T-helper 2 cell (primary cell): ENCODE data around the gene CUX1.

Experiments
- DNase-seq, 5 experiments: peaks; one replicate each; pipeline versions ENCODE4 v3.0.0 to v3.0.0-alpha.2; 2012 to 2022

CUX1 gene

DNA sequence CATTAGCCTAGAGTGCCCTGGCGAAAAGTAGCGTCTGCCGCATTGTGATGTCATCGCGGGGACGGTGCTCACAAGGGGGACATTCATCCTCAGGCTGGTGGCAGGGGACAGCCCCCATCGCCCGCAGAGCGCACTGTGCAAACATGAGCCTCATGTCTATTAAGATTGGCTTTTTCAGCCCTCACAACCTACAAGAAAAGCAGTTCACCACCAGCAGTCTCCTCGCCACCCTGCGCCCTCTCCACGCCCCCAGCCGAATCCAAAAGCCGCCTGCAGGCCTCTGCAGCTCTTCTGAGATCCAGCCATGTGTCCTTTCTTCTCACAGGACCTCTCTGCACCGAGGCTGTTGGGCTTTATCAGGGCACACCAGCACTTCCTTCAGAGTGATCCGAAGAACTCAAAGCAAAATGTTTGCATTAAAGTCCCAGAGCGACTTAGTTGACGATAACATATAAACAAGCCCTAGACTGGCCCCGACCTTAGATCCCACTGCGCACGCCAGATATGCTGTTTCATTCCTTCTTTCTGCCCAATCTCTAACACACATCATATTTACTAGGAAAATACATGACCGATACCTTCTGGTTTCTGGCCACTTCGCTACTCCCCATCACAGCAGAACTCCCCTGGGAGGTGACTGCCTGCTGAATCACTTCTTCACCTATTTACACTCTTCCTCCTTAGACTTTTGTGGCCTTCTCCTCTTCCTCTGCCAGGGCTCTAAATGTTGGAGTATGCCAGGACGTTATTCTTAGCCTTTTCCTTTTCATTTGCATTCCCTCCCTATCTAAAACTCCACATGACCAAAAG lies 263.2 kb downstream of the CUX1 start:
- no peak for DNase-seq

DNA sequence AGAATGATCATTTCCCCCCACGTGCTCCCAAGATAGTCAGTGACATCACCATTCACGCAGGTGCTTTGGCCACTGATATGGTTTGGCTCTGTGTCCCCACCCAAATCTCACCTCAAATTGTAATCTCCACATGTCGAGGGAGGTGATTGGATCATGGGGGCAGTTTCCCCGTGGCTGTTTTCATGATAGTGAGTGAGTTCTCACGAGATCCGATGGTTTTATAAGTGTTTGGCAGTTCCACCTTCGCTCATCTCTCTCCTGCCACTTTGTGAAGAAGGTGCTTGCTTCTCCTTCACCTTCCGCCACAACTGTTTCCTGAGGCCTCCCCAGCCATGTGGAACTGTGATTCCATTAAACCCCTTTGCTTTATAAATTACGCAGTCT lies 263.8 kb downstream of the CUX1 start:
- DNase-seq: no peak

DNA sequence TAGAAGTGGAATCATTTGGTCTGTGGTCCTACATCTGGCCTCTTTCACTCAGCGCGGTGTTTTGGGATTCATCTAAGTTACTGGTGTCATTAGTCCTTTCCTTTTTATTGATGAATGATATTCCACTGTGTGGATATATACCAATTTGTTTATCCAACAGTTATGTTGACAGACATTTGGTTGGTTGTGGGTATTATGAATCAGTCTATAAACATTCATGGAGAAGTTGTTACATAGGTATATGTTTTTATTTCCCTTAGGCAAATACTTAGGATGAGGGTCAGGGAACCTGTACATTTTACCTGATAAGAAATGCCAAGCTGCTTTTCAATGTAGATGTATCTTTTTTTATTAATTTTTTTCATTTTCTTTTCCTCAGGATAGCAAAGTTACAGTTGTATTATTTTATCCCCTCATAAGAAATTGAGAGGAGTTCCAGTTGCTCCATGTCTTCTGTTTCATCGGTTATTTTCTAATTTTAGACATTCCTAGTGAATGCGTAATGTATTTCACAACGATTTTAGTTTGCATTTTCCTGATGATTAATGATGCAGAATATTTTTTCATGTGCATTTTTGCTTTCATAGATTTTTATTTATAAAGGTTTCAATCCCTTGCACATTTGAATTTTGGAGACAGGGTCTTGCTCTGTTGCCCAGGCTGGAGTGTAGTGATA lies 265.4 kb downstream of the CUX1 start:
- DNase-seq: no peak

GRCh38 chr7:102085218-102085772 lies 267.9 kb downstream of the CUX1 start:
- no peak for DNase-seq

GRCh38 chr7:102089175-102090098 lies 272.0 kb downstream of the CUX1 start:
- DNase-seq: no peak

DNA sequence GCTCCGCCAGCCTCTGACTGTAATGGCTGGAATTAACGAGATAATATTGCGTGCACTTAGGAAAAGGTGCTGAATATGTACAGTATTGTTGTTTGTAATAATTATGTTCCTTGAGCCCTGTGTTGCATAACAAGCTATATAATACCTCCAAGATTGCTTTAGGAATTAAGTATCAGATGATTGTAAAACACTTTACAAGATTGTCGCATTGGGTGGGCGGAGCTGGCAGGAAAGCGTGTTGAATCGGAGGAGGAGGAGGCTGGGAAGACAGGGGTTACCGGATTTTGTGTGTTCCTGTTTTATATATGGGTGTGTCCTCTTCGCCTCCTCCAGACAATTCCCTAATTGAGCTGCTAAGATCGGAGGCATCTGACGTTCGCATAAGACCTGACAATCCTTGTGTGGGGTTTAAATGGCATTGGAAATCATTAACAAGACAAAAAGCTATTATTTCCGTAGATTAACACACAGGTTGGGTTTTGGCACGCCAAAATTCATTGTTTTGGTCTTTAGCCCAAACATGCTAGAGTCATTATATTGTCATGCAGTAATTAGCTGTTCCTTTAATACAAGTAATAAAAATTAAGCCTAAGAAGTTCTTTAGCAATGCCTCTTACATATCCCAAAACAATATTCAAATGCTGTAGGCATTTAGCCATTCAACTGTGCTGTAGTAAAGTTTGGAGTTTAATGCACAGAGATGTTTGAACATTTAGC lies 276.3 kb downstream of the CUX1 start:
- DNase-seq: no peak

DNA sequence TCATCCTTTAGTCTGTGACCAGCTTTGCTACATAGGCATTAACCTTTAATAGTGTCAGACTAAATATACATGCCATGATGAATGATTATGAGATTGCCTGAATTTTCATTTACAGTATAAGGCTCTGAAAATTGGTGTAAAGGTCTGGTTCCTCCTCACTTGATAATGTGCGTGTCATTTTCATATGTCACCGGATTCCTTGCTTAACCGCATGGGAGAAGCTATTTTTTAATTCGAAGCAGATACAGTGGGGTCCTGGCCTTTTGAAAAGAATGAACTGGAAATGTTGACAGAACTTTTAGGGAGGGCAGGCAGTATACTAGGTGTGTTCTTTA lies 276.9 kb downstream of the CUX1 start:
- DNase-seq: no peak

DNA sequence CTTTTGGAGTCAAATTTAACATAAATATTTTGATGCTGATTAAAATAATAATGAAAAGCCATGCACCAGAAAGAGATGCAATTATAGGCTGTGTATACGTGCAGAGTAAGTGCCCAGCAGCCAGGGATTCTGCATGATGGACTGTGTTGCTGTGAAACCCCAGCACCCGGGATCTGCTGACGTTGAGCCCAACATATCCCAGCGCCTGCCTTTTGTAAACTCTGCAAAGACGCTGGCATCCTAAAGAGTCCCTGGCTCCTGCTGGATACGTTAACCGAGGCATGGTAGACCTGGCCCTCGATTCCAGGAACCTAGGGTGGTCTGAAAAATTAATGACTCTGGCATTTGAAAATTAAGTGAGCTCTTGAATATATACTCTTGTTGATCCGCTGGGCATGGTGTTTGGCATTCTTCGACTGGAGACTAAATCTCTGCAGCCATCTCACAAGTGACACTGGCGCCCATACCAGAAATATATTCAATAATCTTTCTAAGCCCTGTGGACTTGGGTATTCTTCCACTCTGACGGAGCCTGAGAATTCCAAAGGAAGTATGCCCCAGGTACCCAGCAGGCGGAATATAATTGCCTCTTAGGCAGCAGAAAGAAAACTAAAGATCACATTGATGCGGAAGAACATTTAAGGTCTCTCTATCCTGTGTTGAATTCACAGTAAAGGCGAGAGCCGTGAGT lies 278.0 kb downstream of the CUX1 start:
- DNase-seq: no peak

- DNase-seq: no peak
Measured at GRCh38 chr7:102096012-102096332, 278.5 kb downstream of the CUX1 start.

DNA sequence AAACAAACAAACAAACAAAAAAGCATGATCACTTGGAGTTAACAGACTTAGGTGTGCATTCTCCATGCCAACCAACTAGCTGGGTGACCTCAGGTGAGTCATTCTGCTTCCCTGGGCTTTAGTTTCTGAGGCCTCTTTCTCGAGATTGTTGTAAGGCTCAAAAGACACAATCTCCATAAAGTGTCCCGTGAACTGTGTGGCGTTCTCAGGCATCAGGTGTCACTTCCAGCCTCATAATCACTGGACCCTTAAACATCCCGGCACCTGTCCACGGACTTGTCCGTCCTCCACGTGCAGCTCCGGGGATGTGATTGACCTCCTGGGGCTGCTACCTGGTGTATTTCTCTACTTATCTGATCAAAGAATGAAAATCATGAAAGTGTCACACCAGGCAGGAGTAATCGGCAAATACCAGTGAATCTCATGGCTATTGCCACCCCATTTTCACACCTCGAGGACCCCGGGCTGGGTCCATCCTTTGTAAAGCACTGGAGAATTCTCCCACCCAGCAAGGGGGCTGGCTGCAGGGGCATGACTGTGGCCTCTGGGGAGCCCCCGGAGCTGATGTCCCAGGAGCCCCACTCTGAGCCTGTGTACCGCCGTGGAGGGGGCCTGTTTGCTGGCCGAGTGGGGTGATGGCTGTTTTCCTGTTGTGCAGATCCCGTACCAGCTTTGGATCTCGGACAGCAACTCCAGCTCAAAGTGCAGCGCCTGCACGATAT lies 279.4 kb downstream of the CUX1 start:
- DNase-seq: no peak

GRCh38 chr7:102097601-102098161 lies 280.3 kb downstream of the CUX1 start:
- DNase-seq: no peak

- no peak for DNase-seq
Measured at GRCh38 chr7:102098986-102099385, 281.6 kb downstream of the CUX1 start.

- DNase-seq: no peak
Measured at GRCh38 chr7:102099474-102099873, 282.0 kb downstream of the CUX1 start.

- no peak for DNase-seq
Measured at GRCh38 chr7:102101111-102101551, 283.7 kb downstream of the CUX1 start.

DNA sequence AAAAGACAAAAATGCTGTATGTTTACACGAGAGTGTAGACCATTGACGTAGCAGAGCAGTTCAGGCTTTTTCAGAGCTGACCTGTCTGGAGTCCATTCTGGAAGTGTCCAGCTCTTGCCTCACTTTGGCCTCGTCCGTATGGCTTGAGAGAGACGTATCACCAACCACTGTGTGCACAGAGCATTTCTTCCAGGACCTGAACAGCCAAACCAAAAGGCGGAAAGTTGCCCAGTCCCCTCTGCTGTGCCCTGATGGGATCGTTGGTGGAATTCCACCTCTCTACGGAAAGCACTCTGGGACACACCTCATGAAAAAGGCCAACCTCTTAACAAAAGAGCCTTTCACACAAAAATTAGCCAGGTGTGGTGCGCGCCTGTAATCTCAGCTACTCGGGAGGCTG lies 284.5 kb downstream of the CUX1 start:
- no peak for DNase-seq

- DNase-seq: no peak
Measured at GRCh38 chr7:102103027-102103372, 285.6 kb downstream of the CUX1 start.

DNA sequence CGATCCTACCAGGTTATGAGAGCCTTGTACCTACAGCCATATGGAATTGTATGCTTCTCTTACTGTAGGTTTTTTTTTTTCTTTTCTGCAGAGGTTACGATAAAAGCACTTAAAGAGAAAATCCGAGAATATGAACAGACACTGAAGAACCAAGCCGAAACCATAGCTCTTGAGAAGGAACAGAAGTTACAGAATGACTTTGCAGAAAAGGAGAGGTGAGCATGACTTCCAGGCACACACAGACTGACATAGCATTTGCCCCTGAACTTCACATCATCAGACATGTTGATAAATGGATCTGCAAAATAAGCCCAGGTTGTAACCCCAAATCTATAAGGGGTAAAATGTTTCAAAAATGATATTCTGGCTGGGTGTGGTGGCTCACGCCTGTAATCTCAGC lies 286.8 kb downstream of the CUX1 start:
- DNase-seq: no peak

DNA sequence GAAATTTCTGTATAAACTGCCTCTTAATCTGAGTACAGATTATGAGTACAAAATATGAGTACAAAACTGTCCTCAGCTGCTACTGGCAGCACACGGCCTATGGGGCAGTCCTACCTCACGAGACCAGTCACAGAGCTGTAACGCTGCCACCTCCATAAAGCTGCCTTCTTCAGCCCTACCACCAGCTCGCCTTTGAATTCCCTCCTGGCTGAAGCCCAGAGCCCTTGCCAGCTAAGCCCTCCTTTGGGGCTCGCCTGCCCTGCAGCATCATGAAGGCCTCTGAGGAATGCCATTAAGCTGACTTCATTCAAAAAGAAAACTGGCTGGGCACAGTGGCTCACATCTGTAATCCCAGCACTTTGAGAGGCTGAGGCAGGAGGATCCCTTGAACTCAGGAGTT lies 289.2 kb downstream of the CUX1 start:
- no peak for DNase-seq

DNA sequence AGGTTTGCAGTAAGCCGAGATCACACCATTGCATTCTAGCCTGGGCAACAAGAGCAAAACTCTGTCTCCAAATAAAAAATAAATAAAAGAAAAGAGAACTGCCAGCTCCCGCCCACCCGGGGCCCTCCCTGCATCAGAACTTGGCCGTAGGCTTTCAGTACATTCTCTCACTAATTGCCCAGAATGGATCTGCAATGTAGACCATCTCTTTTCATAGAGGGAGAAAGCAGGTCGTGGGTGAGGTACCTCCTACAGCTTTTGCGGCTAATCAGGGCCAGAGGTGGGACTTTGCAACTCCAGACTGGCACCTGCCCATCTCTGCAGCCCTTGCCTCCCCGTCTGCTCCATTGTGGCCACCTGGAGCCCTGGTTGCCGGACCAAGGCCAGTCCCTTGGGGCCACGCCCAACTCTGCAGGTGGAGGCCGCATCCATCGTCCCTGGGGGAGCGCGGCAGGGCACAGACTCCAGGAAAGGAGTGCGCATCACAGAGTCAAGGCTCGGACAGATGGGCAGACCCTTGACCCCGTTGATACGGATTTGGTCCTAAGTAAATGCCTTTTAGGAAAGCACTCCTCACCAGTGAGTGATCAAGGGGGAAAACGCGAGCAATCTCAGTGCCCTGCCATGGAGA lies 290.2 kb downstream of the CUX1 start:
- DNase-seq: no peak
